Esophagus squamous epithelium (tissue), 5 donors: ENCODE data around the gene AIF1L. TPM values are rescaled to one million over a fixed set of nuclear protein-coding genes. Genes with fewer than 3 reads are reported as not detected.

Experiments used
- DNase-seq: peaks from one replicate; lab custom pipeline; 2025; lab: John Stamatoyannopoulos, UW
- H3K27ac ChIP-seq, 4 donors: fragments of 200-600 bp; sonication (generic); one replicate each; pipeline ENCODE4 v1.5.1; 2016 to 2019; ENCODE audit warnings: mild to moderate bottlenecking in 1 of 4
- H3K27me3 ChIP-seq, 4 donors: fragments of 200-600 bp; sonication (generic); 1 replicate in 3 of 4; 2 replicates in 1 of 4; pipeline versions ENCODE4 v1.5.1 to v1.6.0; 2017 to 2021; ENCODE audit warnings: antibody characterized with exemption in 1 of 4
- H3K36me3 ChIP-seq, 3 donors: fragments of 200-600 bp; sonication (generic); one replicate each; pipeline ENCODE4 v1.5.1; 2016 to 2019
- H3K4me1 ChIP-seq, 3 donors: fragments of 200-600 bp; sonication (generic); one replicate each; pipeline ENCODE4 v1.5.1; 2017 to 2019
- H3K4me3 ChIP-seq, 4 donors: fragments of 200-600 bp; sonication (generic); 1 replicate in 3 of 4; 2 replicates in 1 of 4; pipeline ENCODE4 v1.5.1; 2016 to 2019; ENCODE audit warnings: mild to moderate bottlenecking in 2 of 4, moderate library complexity in 1 of 4
- H3K9me3 ChIP-seq, 3 donors: fragments of 200-600 bp; sonication (generic); one replicate each; pipeline ENCODE4 v1.5.1; 2016 to 2019
- POLR2A ChIP-seq, 4 donors: fragments of 450-650 bp; IDR thresholded peaks; one replicate each; pipeline ENCODE4 v1.6.1; 2017; ENCODE audit warnings: antibody characterized with exemption in 4 of 4, mild to moderate bottlenecking in 4 of 4, moderate library complexity in 3 of 4
- WGBS, 2 donors: methylation state at CpG; one replicate each; pipeline ENCODE4 v1.1.5; 2018; 5-methylcytosine and 5-hydroxymethylcytosine counted together
- intact Hi-C: fragments of 100-400 bp; cut with DNase I; formaldehyde crosslinking; loops from one replicate; pipeline ENCODE4 v1.15.0; 2022
- total RNA-seq, 4 donors: library from RNA; depleted of rRNA; stranded (reverse); fragments of >200 nt; gene quantifications; one replicate each; pipeline ENCODE4 v1.1.0, GENCODE V29; 2016
- TF ChIP-seq, protein P1 (sequence below), 6 experiments: fragments of 450-650 bp in 4 of 6; fragments of 200-600 bp in 2 of 6; sonication (generic) in 2 of 6; IDR thresholded peaks; one replicate each; pipeline ENCODE4 v1.5.1; 2016 to 2019; ENCODE audit warnings: antibody characterized with exemption in 6 of 6, mild to moderate bottlenecking in 4 of 6, moderate library complexity in 4 of 6
- donor health status: DM: yes; HTN: yes; CAD: no.

Gene AIF1L
- total RNA-seq, result 10 to 100 TPM; 30.4 to 71.6 (median 38.3) TPM

DNA sequence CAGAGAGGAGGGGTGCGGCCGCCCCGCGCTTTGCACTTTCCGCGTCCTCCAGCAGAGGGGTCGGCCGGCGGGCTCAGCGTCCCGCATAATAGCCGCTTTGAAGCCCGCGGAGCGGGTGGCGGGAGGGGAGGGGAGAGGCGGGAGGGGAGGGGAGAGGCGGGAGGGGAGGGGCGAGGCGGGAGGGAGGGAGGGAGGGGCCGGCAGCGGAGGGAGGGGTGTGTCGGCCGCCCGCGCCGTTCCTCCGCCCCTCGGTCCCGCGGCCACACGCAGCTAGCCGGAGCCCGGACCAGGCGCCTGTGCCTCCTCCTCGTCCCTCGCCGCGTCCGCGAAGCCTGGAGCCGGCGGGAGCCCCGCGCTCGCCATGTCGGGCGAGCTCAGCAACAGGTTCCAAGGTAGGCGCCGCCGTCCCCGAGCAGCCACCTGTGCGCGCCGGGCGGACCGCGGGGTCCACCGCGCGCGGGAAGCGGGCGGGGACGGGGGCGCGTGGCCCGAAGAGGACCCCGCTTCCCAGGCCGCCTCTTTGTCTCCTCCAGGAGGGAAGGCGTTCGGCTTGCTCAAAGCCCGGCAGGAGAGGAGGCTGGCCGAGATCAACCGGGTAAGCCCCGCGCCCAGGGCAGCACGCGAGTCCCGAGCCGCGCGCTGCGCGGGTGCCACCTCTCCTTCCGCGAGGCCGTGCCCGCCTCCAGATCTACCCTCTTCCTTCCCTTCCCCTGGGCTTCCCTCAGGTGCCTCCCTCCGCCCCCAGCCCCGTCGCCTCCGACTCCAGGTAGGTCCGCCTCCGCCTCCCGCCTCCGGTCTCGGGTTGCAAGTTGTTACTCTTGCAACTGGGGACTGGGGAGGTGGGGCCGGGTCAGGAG is at the start of gene AIF1L:
AIF1L (plus strand) TSS at position 263 of the 857 bp plus-strand sequence; CDS start at position 362, 99 bp downstream.
- H3K4me1 ChIP-seq, result peaks cover 6 to 76% (median 23%) of the 10 kb centered on the region in 3 donors
- intact Hi-C loops, result no loop called here
- DNase-seq, result no peak
- peaks cover 0 to 66% (median 0%) of the 10 kb centered on the region in 4 donors for H3K27me3 ChIP-seq
- H3K4me3 ChIP-seq, result peak within 1 kb of the TSS; percentile 55 to 73 (median 64)
- H3K27ac ChIP-seq, result peak within 1 kb of the TSS; percentile 66 to 78 (median 71)
- no peaks in the 10 kb centered on the region for H3K36me3 ChIP-seq
- no peaks in the 10 kb centered on the region for H3K9me3 ChIP-seq
- TF ChIP-seq, protein P1, sequence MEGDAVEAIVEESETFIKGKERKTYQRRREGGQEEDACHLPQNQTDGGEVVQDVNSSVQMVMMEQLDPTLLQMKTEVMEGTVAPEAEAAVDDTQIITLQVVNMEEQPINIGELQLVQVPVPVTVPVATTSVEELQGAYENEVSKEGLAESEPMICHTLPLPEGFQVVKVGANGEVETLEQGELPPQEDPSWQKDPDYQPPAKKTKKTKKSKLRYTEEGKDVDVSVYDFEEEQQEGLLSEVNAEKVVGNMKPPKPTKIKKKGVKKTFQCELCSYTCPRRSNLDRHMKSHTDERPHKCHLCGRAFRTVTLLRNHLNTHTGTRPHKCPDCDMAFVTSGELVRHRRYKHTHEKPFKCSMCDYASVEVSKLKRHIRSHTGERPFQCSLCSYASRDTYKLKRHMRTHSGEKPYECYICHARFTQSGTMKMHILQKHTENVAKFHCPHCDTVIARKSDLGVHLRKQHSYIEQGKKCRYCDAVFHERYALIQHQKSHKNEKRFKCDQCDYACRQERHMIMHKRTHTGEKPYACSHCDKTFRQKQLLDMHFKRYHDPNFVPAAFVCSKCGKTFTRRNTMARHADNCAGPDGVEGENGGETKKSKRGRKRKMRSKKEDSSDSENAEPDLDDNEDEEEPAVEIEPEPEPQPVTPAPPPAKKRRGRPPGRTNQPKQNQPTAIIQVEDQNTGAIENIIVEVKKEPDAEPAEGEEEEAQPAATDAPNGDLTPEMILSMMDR (IDR thresholded peaks at IDR 0.05), result peak in 1 of 6 experiments; percentile 23
- no peak for TF ChIP-seq POLR2A (IDR thresholded peaks at IDR 0.05)
- 0% methylated on average over 1 of the region's 99 CpGs; no CpG with 5 or more reads in 1 of the 2 donors for WGBS, 2 donors

DNA sequence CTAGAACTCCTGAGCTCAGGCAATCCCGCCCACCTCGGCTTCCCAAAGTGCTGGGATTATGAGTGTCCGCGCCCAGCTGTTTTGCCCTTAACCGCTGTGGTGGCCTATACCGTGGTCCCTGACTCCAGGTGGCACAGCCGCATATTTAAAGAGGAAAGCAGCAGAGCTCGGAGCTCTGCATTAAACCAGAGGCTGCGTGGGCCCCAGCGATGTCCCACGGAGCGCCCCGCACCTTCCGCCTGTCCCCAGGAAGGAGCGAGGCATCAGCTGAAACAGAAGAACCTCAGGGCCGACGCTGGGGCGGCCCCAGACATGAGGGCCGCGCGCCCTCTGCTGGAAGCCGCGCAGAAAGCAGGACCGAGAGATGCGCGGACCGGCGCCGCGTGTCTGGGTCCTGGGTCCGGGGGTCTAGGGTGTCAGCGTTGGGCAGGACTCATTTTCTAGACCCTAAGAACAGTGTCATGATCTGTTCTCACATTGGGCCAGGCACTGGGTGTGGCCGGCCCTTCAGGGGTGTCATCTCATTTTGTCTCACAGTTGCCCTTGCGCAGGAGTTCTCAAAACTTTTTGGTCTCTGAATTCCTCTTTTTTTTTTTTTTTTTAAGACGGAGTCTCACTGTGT is 49.6 kb upstream of the AIF1L start:
- H3K4me1 ChIP-seq, result peaks cover 4 to 6% (median 5%) of the 10 kb centered on the region in 3 donors
- H3K4me3 ChIP-seq, result peak overlapping the region in 1 of 4 donors; percentile 18
- WGBS, 2 donors, result 4 to 7% methylated on average over 14 to 25 of the region's 35 CpGs
- no peaks in the 10 kb centered on the region for H3K9me3 ChIP-seq
- no peak for DNase-seq
- intact Hi-C loops, result no loop called here
- TF ChIP-seq, protein P1 (IDR thresholded peaks at IDR 0.05), result peak; percentile 81 to 92 (median 85)
- no peak for TF ChIP-seq POLR2A (IDR thresholded peaks at IDR 0.05)
- H3K27me3 ChIP-seq, result peaks cover 0 to 20% (median 0%) of the 10 kb centered on the region in 4 donors
- H3K36me3 ChIP-seq, result no peaks in the 10 kb centered on the region
- H3K27ac ChIP-seq, result no peak overlapping the region

DNA sequence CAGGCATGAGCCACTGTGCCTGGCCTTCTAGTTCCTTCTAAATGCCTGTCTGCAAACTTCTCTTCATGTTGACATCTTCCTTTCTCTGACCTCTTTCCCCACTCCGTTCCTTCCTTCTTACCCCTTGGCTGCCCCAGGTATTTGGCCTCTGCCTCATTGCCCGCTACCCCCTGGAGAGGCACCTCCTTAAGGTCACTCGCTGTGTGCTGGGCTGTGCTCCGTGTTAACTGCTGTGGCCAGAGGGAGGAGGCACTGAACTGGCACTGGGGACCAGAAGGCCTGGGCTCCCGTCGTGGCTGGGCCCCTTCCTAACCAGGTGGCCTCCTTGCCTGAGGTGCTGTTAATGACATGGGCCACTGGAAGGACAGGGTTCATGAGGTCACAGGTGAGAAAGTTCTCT is 48.0 kb upstream of the AIF1L start:
- WGBS, 2 donors, result 56 to 63% methylated on average over 3 to 4 of the region's 6 CpGs
- H3K9me3 ChIP-seq, result no peaks in the 10 kb centered on the region
- peaks cover 0 to 31% (median 0%) of the 10 kb centered on the region in 4 donors for H3K27me3 ChIP-seq
- H3K27ac ChIP-seq, result no peak overlapping the region
- H3K4me1 ChIP-seq, result peaks cover 4 to 6% (median 5%) of the 10 kb centered on the region in 3 donors
- TF ChIP-seq, protein P1 (IDR thresholded peaks at IDR 0.05), result no peak
- TF ChIP-seq POLR2A (IDR thresholded peaks at IDR 0.05), result no peak
- intact Hi-C loops, result no loop called here
- H3K4me3 ChIP-seq, result no peak overlapping the region
- DNase-seq, result no peak
- no peaks in the 10 kb centered on the region for H3K36me3 ChIP-seq

DNA sequence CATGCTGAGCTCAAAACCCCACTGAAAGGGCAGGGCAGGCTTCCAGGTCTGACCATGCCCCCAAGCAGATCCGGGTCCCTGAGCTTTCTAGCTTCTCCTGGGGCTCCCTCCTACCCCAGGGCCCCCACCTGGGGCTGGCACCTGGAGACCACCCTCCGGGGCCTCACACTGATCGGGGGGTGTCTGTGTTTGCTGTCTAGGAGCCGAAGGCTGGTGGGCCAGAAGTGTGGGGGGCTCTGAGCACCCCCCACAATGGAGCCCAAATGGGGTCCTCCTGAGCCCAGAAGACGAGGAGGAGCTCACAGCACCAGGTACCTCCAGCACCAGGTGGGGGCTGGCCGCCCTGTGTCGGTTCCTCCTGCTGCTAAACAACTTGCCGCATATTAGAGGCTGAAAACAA is 47.5 kb upstream of the AIF1L start:
- Histone ChIP-seq H3K27me3 (peaks cover 0 to 31% (median 0%) of the 10 kb centered on the region in 4 donors), H3K9me3 (no peaks in the 10 kb centered on the region), H3K4me1 (peaks cover 4 to 6% (median 5%) of the 10 kb centered on the region in 3 donors), H3K4me3 (no peak overlapping the region), H3K27ac (no peak overlapping the region), H3K36me3 (no peaks in the 10 kb centered on the region)
- intact Hi-C loops, result no loop called here
- DNase-seq, result no peak
- TF ChIP-seq POLR2A (IDR thresholded peaks at IDR 0.05), result no peak
- TF ChIP-seq, protein P1 (IDR thresholded peaks at IDR 0.05), result no peak
- WGBS, 2 donors, result 87 to 100% methylated on average over 3 to 4 of the region's 8 CpGs
